AG04449 (cell line): ENCODE data around the gene AMBRA1.

Source experiments
- CTCF ChIA-PET: fragments of 350-600 bp; formaldehyde crosslinking; extraction: SDS; loops from one replicate; lab custom pipeline; 2021; ENCODE audit warnings: antibody characterized with exemption; lab: Yijun Ruan, JAX
- POLR2A ChIA-PET: fragments of 400-600, 350-600 bp; formaldehyde crosslinking; extraction: SDS; loops from one replicate; lab custom pipeline; 2020; ENCODE audit warnings: antibody characterized with exemption, inconsistent platforms; lab: Yijun Ruan, JAX
- DNase-seq: peaks from one replicate; pipeline ENCODE4 v3.0.0-alpha.2; 2010; ENCODE audit warnings: low read depth, low spot score
- H3K4me3 ChIP-seq: 2 replicates; pipeline ENCODE4 v1.5.1; 2011; ENCODE audit warnings: low read depth, mild to moderate bottlenecking, control low read depth, low read length
- TF ChIP-seq, protein P1 (sequence below): IDR thresholded peaks from one replicate; pipeline ENCODE4 v1.5.1; 2011; ENCODE audit warnings: mild to moderate bottlenecking, moderate library complexity, low read length, control low read depth, inconsistent platforms; ENCODE audit not compliant: insufficient read depth; ENCODE audit errors: missing control alignments

The AMBRA1 gene

GRCh38 chr11:46609386-46609785 is 15.6 kb upstream of the AMBRA1 start:
- no peak for DNase-seq
- TF ChIP-seq, protein P1, sequence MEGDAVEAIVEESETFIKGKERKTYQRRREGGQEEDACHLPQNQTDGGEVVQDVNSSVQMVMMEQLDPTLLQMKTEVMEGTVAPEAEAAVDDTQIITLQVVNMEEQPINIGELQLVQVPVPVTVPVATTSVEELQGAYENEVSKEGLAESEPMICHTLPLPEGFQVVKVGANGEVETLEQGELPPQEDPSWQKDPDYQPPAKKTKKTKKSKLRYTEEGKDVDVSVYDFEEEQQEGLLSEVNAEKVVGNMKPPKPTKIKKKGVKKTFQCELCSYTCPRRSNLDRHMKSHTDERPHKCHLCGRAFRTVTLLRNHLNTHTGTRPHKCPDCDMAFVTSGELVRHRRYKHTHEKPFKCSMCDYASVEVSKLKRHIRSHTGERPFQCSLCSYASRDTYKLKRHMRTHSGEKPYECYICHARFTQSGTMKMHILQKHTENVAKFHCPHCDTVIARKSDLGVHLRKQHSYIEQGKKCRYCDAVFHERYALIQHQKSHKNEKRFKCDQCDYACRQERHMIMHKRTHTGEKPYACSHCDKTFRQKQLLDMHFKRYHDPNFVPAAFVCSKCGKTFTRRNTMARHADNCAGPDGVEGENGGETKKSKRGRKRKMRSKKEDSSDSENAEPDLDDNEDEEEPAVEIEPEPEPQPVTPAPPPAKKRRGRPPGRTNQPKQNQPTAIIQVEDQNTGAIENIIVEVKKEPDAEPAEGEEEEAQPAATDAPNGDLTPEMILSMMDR, result no peak
- CTCF ChIA-PET, result interaction anchor here (1.0 kb wide), 1 partner anchor 8 kb away, joined by 5 read pairs; the partner anchor contains the start of gene ATG13
- no peak overlapping the region for H3K4me3 ChIP-seq
- POLR2A ChIA-PET, result no interaction called here

GRCh38 chr11:46607516-46607915 is 13.7 kb upstream of the AMBRA1 start:
- DNase-seq, result no peak
- H3K4me3 ChIP-seq, result no peak overlapping the region
- CTCF ChIA-PET, result interaction anchor here (0.6 to 0.9 kb wide), 2 partner anchors 10 to 18 kb away, joined by 3 to 6 read pairs; partner anchors contain the start of genes ATG13 and HARBI1
- POLR2A ChIA-PET, result no interaction called here
- TF ChIP-seq, protein P1, result no peak

DNA sequence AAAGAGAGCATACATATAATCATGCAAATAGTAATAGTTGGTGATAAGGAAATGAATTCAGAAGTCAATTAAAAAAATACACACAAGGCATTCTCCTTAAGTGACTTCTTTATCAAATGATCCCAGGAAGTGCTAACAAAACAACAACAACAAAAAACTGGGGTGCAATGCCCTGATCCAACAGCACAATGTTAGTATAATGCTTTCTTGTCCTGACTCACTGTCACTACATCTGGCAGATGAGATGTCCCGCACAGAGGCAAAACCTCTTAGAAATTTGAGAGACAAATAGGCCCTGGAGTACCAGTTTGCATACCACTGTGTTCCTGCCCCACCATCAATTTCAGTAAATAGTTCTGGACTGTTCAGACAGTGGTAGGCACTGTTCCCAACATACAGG is 11.0 kb upstream of the AMBRA1 start:
- POLR2A ChIA-PET, result no interaction called here
- DNase-seq, result no peak
- H3K4me3 ChIP-seq, result no peak overlapping the region
- TF ChIP-seq, protein P1, result no peak
- CTCF ChIA-PET, result interaction anchor here (1.0 kb wide), 1 partner anchor 14 kb away, joined by 3 read pairs; no protein-coding TSS in a partner anchor

GRCh38 chr11:46603704-46604308 is 10.0 kb upstream of the AMBRA1 start:
- DNase-seq, result no peak
- H3K4me3 ChIP-seq, result no peak overlapping the region
- TF ChIP-seq, protein P1, result no peak
- ChIA-PET POLR2A (no interaction called here), CTCF (no interaction called here)

GRCh38 chr11:46601129-46601528 is 7.3 kb upstream of the AMBRA1 start:
- POLR2A ChIA-PET, result no interaction called here
- CTCF ChIA-PET, result interaction anchor here (1.4 kb wide), 1 partner anchor 17 kb away, joined by 3 read pairs; no protein-coding TSS in a partner anchor
- TF ChIP-seq, protein P1, result no peak
- no peak for DNase-seq
- no peak overlapping the region for H3K4me3 ChIP-seq

DNA sequence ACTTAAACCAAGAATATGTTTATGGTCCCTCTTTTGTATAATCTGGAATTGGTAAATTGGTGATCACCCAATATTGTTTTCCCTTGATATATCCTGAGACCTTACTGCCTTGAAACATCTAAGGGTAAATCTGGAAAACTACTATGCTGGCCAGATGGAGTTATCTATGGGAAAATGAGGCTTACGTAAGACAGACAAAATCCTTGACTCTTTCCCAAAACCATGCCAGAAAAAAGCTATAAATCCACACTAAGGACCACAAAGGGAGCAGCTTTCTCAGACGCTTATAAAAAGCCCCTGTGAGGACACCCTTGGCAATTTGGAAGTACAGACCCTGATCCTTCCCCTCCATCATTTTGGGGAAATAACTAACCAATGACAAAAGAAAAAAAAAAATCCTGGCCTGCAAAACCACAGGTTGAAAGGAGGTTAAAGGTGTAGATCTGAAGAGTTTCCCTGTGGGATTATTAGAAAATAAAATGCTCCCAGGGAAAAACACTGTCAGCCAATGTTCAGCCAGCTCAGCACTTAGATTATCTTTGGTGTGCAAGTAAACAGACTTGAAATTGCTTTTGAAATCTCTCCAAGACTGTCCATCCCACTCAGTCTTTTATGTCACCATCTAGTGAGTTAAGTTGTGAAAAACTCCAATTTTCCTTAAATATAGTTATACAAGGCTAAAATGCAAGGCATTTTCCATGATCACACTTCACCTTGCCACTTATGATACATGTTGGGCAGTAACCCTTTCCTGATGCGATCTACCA is 6.6 kb upstream of the AMBRA1 start:
- POLR2A ChIA-PET, result no interaction called here
- DNase-seq, result no peak
- TF ChIP-seq, protein P1, result no peak
- CTCF ChIA-PET, result interaction anchor here (1.4 kb wide), 1 partner anchor 18 kb away, joined by 3 read pairs; no protein-coding TSS in a partner anchor
- no peak overlapping the region for H3K4me3 ChIP-seq
